Neuronal stem cell (in vitro differentiated cells): Measurements from ENCODE around the gene KIF22.

Experiments
- DNase-seq: peaks from one replicate; pipeline ENCODE4 v3.0.0-alpha.2; 2013; ENCODE audit warnings: low spot score
- H2AFZ ChIP-seq: one replicate; pipeline ENCODE4 v1.6.1; 2013; ENCODE audit warnings: mild to moderate bottlenecking, low read length, inconsistent platforms
- H2AK5ac ChIP-seq: 2 replicates; pipeline ENCODE4 v1.6.1; 2013; ENCODE audit warnings: low read depth, mild to moderate bottlenecking, inconsistent platforms, low read length, moderate library complexity, mixed read lengths
- H2BK120ac ChIP-seq: 2 replicates; pipeline ENCODE4 v1.6.1; 2013; ENCODE audit warnings: low read depth, mild to moderate bottlenecking, inconsistent platforms, low read length, moderate library complexity, mixed read lengths
- H2BK12ac ChIP-seq: one replicate; pipeline ENCODE4 v1.6.1; 2013; ENCODE audit warnings: low read length, inconsistent platforms
- H2BK15ac ChIP-seq: 2 replicates; pipeline ENCODE4 v1.6.1; 2013; ENCODE audit warnings: mild to moderate bottlenecking, low read length, inconsistent platforms, mixed read lengths
- H2BK5ac ChIP-seq: one replicate; pipeline ENCODE4 v1.6.1; 2013; ENCODE audit warnings: inconsistent platforms, mild to moderate bottlenecking, low read length, moderate library complexity
- H3K14ac ChIP-seq: one replicate; pipeline ENCODE4 v1.6.1; 2013; ENCODE audit warnings: low read length, inconsistent platforms
- H3K18ac ChIP-seq: 2 replicates; pipeline ENCODE4 v1.6.1; 2013; ENCODE audit warnings: low read length, inconsistent platforms
- H3K23ac ChIP-seq: 2 replicates; pipeline ENCODE4 v1.6.1; 2013; ENCODE audit warnings: low read depth, mild to moderate bottlenecking, mixed read lengths, low read length, inconsistent platforms; ENCODE audit not compliant: poor library complexity
- H3K27ac ChIP-seq: replicated peaks from 3 replicates; pipeline ENCODE4 v1.5.1; 2013; ENCODE audit warnings: low read length, inconsistent platforms
- H3K27me3 ChIP-seq, 3 experiments: 2 replicates each; pipeline ENCODE4 v1.6.1; 2013; ENCODE audit warnings: low read length in 3 of 3, mild to moderate bottlenecking in 2 of 3, inconsistent platforms in 1 of 3, low read depth in 1 of 3, mixed read lengths in 1 of 3, moderate library complexity in 1 of 3; ENCODE audit not compliant: control insufficient read depth in 3 of 3, insufficient read depth in 3 of 3
- H3K36me3 ChIP-seq, 2 donors: replicated peaks in 1 of 2; 2 replicates each; pipeline ENCODE4 v1.6.1; 2013; ENCODE audit warnings: low read length in 2 of 2; ENCODE audit not compliant: control insufficient read depth in 2 of 2, insufficient read depth in 2 of 2
- H3K4ac ChIP-seq: 2 replicates; pipeline ENCODE4 v1.6.1; 2013; ENCODE audit warnings: inconsistent platforms, mild to moderate bottlenecking, low read length, moderate library complexity
- H3K4me1 ChIP-seq, 2 donors: 1 replicate in 1 of 2; 2 replicates in 1 of 2; pipeline ENCODE4 v1.6.1; 2013; ENCODE audit warnings: low read length in 2 of 2, low read depth in 1 of 2; ENCODE audit not compliant: control insufficient read depth in 2 of 2, insufficient read depth in 1 of 2
- H3K4me2 ChIP-seq: one replicate; pipeline ENCODE4 v1.6.1; 2013; ENCODE audit warnings: mild to moderate bottlenecking, low read length, inconsistent platforms; ENCODE audit not compliant: insufficient read depth, poor library complexity, severe bottlenecking
- H3K4me3 ChIP-seq, 2 donors: 2 replicates each; pipeline ENCODE4 v1.5.1; 2013; ENCODE audit warnings: low read length in 2 of 2, mild to moderate bottlenecking in 2 of 2, inconsistent platforms in 1 of 2, moderate library complexity in 1 of 2
- H3K79me1 ChIP-seq: one replicate; pipeline ENCODE4 v1.6.1; 2013; ENCODE audit warnings: low read depth, mild to moderate bottlenecking, inconsistent platforms, low read length, moderate library complexity
- H3K9ac ChIP-seq: one replicate; pipeline ENCODE4 v1.6.1; 2013; ENCODE audit warnings: mild to moderate bottlenecking, low read depth, low read length, inconsistent platforms; ENCODE audit not compliant: poor library complexity
- H3K9me3 ChIP-seq, 2 donors: replicated peaks in 1 of 2; 2 replicates each; pipeline versions ENCODE3 to v1.6.1; 2013; ENCODE audit warnings: low read length in 2 of 2, mild to moderate bottlenecking in 2 of 2, inconsistent platforms in 1 of 2, low read depth in 1 of 2, mixed read lengths in 1 of 2, moderate library complexity in 1 of 2; ENCODE audit not compliant: control insufficient read depth in 2 of 2, insufficient read depth in 1 of 2
- H4K8ac ChIP-seq: one replicate; pipeline ENCODE4 v1.6.1; 2013; ENCODE audit warnings: low read depth, mild to moderate bottlenecking, inconsistent platforms, low read length, moderate library complexity
- H4K91ac ChIP-seq: one replicate; pipeline ENCODE4 v1.6.1; 2013; ENCODE audit warnings: low read length, low read depth, mild to moderate bottlenecking, inconsistent platforms; ENCODE audit not compliant: poor library complexity
- WGBS, 2 donors: extraction: QIAGEN DNeasy Blood & Tissue Kit; methylation state at CpG; one replicate each; pipeline ENCODE4 v1.1.7; 2013; ENCODE audit warnings: missing lambda C conversion rate in 2 of 2, mixed read lengths in 1 of 2; ENCODE audit not compliant: insufficient read length in 2 of 2, insufficient replicate concordance in 1 of 2; ENCODE audit errors: extremely low coverage in 2 of 2; 5-methylcytosine and 5-hydroxymethylcytosine counted together

The KIF22 gene

DNA sequence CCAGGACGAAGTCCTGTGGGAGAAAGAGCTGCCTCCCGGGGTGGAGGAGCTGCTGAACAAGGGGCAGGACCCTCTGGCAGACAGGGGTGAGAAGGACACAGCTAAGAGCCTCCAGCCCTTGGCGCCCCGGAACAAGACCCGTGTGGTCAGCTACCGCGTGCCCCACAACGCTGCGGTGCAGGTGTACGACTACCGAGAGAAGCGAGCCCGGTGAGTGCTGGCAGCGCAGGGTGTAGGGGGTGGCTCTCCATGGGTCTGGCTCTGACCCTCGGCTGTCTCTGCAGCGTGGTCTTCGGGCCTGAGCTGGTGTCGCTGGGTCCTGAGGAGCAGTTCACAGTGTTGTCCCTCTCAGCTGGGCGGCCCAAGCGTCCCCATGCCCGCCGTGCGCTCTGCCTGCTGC, 51.1 kb downstream of the KIF22 start:
- Histone ChIP-seq H3K4me1 (no peaks in the 10 kb centered on the region), H3K36me3 (no peaks in the 10 kb centered on the region), H3K23ac (no peak overlapping the region), H3K4ac (no peak overlapping the region), H3K4me2 (no peak overlapping the region), H4K8ac (no peak overlapping the region), H3K18ac (peak overlapping the region; percentile 35), H3K79me1 (no peaks in the 10 kb centered on the region), H3K9ac (no peak overlapping the region), H3K27me3 (no peaks in the 10 kb centered on the region), H2BK5ac (no peak overlapping the region), H2BK120ac (no peak overlapping the region), H3K9me3 (no peaks in the 10 kb centered on the region), H2BK12ac (no peak overlapping the region), H2AFZ (no peak overlapping the region), H3K4me3 (peak overlapping the region in 1 of 2 donors; percentile 66), H4K91ac (peak overlapping the region; percentile 61), H2BK15ac (no peak overlapping the region), H2AK5ac (peak overlapping the region; percentile 49), H3K27ac (no peak overlapping the region), H3K14ac (peak overlapping the region; percentile 25)
- no peak for DNase-seq
- no CpG with 5 or more reads among the region's 23 CpGs for WGBS, 2 donors

GRCh38 chr16:29842732-29843346, 52.3 kb downstream of the KIF22 start:
- no peaks in the 10 kb centered on the region for H3K79me1 ChIP-seq
- H3K18ac ChIP-seq = no peak overlapping the region
- H2BK12ac ChIP-seq = no peak overlapping the region
- no peak overlapping the region for H2BK120ac ChIP-seq
- H3K4me3 ChIP-seq = no peak overlapping the region
- no peak overlapping the region for H3K27ac ChIP-seq
- no peak overlapping the region for H2BK5ac ChIP-seq
- no peak overlapping the region for H3K9ac ChIP-seq
- peak overlapping the region; percentile 8 for H4K8ac ChIP-seq
- no CpG with 5 or more reads among the region's 9 CpGs for WGBS, 2 donors
- no peak overlapping the region for H3K14ac ChIP-seq
- no peak for DNase-seq
- no peak overlapping the region for H2AFZ ChIP-seq
- no peaks in the 10 kb centered on the region for H3K4me1 ChIP-seq
- no peak overlapping the region for H2AK5ac ChIP-seq
- peak overlapping the region; percentile 74 for H3K23ac ChIP-seq
- no peak overlapping the region for H3K4ac ChIP-seq
- H4K91ac ChIP-seq = no peak overlapping the region
- no peaks in the 10 kb centered on the region for H3K36me3 ChIP-seq
- H3K9me3 ChIP-seq = no peaks in the 10 kb centered on the region
- no peaks in the 10 kb centered on the region for H3K27me3 ChIP-seq
- H3K4me2 ChIP-seq = no peak overlapping the region
- H2BK15ac ChIP-seq = no peak overlapping the region

GRCh38 chr16:29843931-29844330, 53.4 kb downstream of the KIF22 start:
- Histone ChIP-seq H3K27ac (no peak overlapping the region), H3K79me1 (no peaks in the 10 kb centered on the region), H3K4ac (no peak overlapping the region), H3K18ac (no peak overlapping the region), H3K4me1 (no peaks in the 10 kb centered on the region), H3K9me3 (no peaks in the 10 kb centered on the region), H2AFZ (no peak overlapping the region), H3K36me3 (no peaks in the 10 kb centered on the region), H2AK5ac (no peak overlapping the region), H3K4me3 (no peak overlapping the region), H2BK5ac (no peak overlapping the region), H2BK120ac (no peak overlapping the region), H2BK12ac (no peak overlapping the region), H3K14ac (no peak overlapping the region), H3K4me2 (no peak overlapping the region), H4K8ac (no peak overlapping the region), H3K27me3 (no peaks in the 10 kb centered on the region), H3K9ac (no peak overlapping the region), H3K23ac (no peak overlapping the region), H4K91ac (no peak overlapping the region), H2BK15ac (no peak overlapping the region)
- DNase-seq = no peak
- no CpG with 5 or more reads among the region's 8 CpGs for WGBS, 2 donors

DNA sequence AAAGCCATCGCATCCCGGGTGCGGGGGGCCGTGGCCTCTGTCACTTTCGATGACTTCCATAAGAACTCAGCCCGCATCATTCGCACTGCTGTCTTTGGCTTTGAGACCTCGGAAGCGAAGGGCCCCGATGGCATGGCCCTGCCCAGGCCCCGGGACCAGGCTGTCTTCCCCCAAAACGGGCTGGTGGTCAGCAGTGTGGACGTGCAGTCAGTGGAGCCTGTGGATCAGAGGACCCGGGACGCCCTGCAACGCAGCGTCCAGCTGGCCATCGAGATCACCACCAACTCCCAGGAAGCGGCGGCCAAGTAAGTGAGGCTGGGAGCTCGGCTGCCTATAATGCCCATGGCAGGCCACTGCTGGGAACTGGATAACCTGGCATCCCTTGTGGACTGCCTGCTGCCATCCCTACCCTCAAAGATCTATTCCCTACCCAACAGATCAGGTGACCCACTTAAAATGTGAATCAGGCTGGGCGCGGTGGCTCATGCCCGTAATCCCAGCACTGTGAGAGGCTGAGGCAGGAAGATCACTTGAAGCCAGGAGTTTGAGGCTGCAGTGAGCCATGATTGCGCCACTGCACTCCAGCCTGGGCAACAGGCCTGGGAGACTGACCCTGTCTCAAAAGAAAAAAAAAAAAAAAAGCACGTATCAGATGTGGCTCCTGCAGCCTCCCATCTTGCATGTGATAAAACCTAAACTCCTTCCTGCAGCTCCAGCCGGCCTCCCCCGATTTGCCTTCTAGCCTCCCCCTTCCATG, 54.2 kb downstream of the KIF22 start:
- no peak overlapping the region for H3K18ac ChIP-seq
- no CpG with 5 or more reads among the region's 28 CpGs for WGBS, 2 donors

More for the DNA sequence above, 54.2 kb downstream of the KIF22 start:
- H2BK120ac ChIP-seq = no peak overlapping the region
- H4K8ac ChIP-seq = no peak overlapping the region
- H3K9ac ChIP-seq = peak overlapping the region; percentile 24
- peak overlapping the region; percentile 4 for H2BK15ac ChIP-seq
- H2AK5ac ChIP-seq = no peak overlapping the region
- H3K27me3 ChIP-seq = no peaks in the 10 kb centered on the region
- H3K4me1 ChIP-seq = peaks cover 0 to 3% of the 10 kb centered on the region in 2 donors
- no peak overlapping the region for H3K4ac ChIP-seq
- H4K91ac ChIP-seq = no peak overlapping the region
- H3K27ac ChIP-seq = no peak overlapping the region
- H2BK5ac ChIP-seq = no peak overlapping the region
- no peaks in the 10 kb centered on the region for H3K36me3 ChIP-seq
- no peak overlapping the region for H2BK12ac ChIP-seq
- H3K9me3 ChIP-seq = no peaks in the 10 kb centered on the region
- no peak overlapping the region for H2AFZ ChIP-seq
- H3K14ac ChIP-seq = no peak overlapping the region
- H3K4me3 ChIP-seq = no peak overlapping the region
- H3K79me1 ChIP-seq = no peaks in the 10 kb centered on the region
- DNase-seq = no peak
- H3K23ac ChIP-seq = peak overlapping the region; percentile 67
- H3K4me2 ChIP-seq = no peak overlapping the region
